ENCODE results near the gene KCNK13.
"Not testable (repeated sequence)": the region's sequence is repeated elsewhere in the genome, so short reads cannot be mapped to it uniquely, and the experiment has no call there.

The KCNK13 gene

GRCh38 chr14:90191154-90191553 lies 129.4 kb downstream of the KCNK13 start:
- no peak for TF ChIP-seq CTCF (conservative IDR thresholded peaks at IDR 0.05; ENCODE audit: low read length)
- no peak overlapping the region for H3K4me3 ChIP-seq (ENCODE audit: low read length)
- DNase-seq (ENCODE audit: low read depth): no peak

- no peak for TF ChIP-seq CTCF (conservative IDR thresholded peaks at IDR 0.05; ENCODE audit: low read length)
- no peak overlapping the region for H3K4me3 ChIP-seq (ENCODE audit: low read length)
- no peak for DNase-seq (ENCODE audit: low read depth)
Observed at GRCh38 chr14:90191585-90191984, 129.8 kb downstream of the KCNK13 start.

GRCh38 chr14:90193925-90194324 lies 132.1 kb downstream of the KCNK13 start:
- no peak overlapping the region for H3K4me3 ChIP-seq (ENCODE audit: low read length)
- DNase-seq (ENCODE audit: low read depth): no peak
- no peak for TF ChIP-seq CTCF (conservative IDR thresholded peaks at IDR 0.05; ENCODE audit: low read length)

- TF ChIP-seq CTCF (conservative IDR thresholded peaks at IDR 0.05; ENCODE audit: low read length): no peak
- no peak for DNase-seq (ENCODE audit: low read depth)
Observed at GRCh38 chr14:90194706-90195105, 132.9 kb downstream of the KCNK13 start.

GRCh38 chr14:90198541-90199060 lies 136.8 kb downstream of the KCNK13 start:
- TF ChIP-seq CTCF (conservative IDR thresholded peaks at IDR 0.05; ENCODE audit: low read length): no peak

More at GRCh38 chr14:90194706-90195105, 132.9 kb downstream of the KCNK13 start:
- no peak overlapping the region for H3K4me3 ChIP-seq (ENCODE audit: low read length)

GRCh38 chr14:90200546-90200945 lies 138.8 kb downstream of the KCNK13 start:
- not testable (repeated sequence) for H3K4me3 ChIP-seq (ENCODE audit: low read length); DNase-seq (ENCODE audit: low read depth)

More at GRCh38 chr14:90198541-90199060, 136.8 kb downstream of the KCNK13 start:
- no peak overlapping the region for H3K4me3 ChIP-seq (ENCODE audit: low read length)
- no peak for DNase-seq (ENCODE audit: low read depth)

GRCh38 chr14:90201344-90201743 lies 139.6 kb downstream of the KCNK13 start:
- DNase-seq (ENCODE audit: low read depth): no peak
- TF ChIP-seq CTCF (conservative IDR thresholded peaks at IDR 0.05; ENCODE audit: low read length): no peak
- no peak overlapping the region for H3K4me3 ChIP-seq (ENCODE audit: low read length)

- no peak overlapping the region for H3K4me3 ChIP-seq (ENCODE audit: low read length)
- TF ChIP-seq CTCF (conservative IDR thresholded peaks at IDR 0.05; ENCODE audit: low read length): no peak
- no peak for DNase-seq (ENCODE audit: low read depth)
Observed at GRCh38 chr14:90204516-90204915, 142.7 kb downstream of the KCNK13 start.
